Measurements from ENCODE around the gene PRAMEF15.
"Not testable (repeated sequence)": the region's sequence is repeated elsewhere in the genome, so short reads cannot be mapped to it uniquely, and the experiment has no call there.

Gene PRAMEF15

DNA sequence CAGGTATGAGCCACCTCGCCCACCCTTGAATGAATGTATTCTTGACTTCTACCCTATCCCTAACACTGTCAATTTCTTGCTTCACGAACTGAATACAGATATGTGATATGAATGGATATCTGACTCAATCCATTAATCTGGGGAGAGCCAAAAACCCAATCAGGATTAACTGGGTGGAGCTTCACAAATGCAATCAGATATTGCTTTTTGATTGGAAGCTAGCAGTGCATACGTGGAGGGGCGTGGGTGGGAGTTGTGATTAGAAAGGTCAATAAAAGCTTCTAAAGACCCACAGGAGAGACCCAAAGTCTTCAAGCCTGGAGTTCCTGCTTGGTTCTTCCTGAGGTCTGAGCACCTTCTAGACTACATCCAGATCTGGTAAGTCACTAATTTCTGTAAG is at the start of gene PRAMEF15:
PRAMEF15 (plus strand) TSS at position 301 of the 400 bp plus-strand sequence. CDS start 2,827 bp downstream, outside the sequence.
- not testable (repeated sequence) for H3K36me3 ChIP-seq (replicated peaks; ENCODE audit: insufficient read depth, low read length); H3K9me2 ChIP-seq (replicated peaks; ENCODE audit: insufficient read depth, low read length); H3K27me3 ChIP-seq (replicated peaks; ENCODE audit: insufficient read depth, low read length); H2AFZ ChIP-seq (ENCODE audit: low read length); H3K27ac ChIP-seq (ENCODE audit: low read length); H4K20me1 ChIP-seq (ENCODE audit: insufficient read depth, low read length); H3K9ac ChIP-seq (ENCODE audit: low read length); H3K79me2 ChIP-seq (ENCODE audit: low read length); H3K9me3 ChIP-seq (replicated peaks; ENCODE audit: insufficient read depth, low read length); DNase-seq; H3K4me3 ChIP-seq (ENCODE audit: low read length); H3K4me1 ChIP-seq (ENCODE audit: low read length); H3F3A ChIP-seq (ENCODE audit: insufficient read depth, low read length); H3K4me2 ChIP-seq (ENCODE audit: low read depth, low read length)

DNA sequence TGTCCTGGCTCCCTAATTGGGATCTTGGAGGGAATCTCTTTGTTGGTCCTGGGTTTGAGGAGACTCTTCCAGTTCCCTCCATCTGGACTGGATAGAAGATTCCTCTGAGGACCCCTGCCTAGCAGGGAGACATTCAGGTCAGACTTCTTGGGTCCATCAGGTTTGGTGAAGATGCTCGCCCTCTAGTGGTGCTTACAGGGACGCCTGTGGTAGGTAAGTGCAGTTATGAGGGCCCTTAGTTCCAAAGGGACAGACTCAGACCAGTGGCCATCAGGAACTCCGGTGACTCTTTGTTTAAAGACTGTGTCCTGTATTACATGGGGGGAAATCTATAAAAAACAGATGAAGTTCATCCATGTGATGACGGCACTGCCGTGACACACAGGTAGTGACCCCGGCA is 38.4 kb upstream of the PRAMEF15 start:
- not testable (repeated sequence) for H3K36me3 ChIP-seq (replicated peaks; ENCODE audit: insufficient read depth, low read length); H3K27me3 ChIP-seq (replicated peaks; ENCODE audit: insufficient read depth, low read length); H3K9me3 ChIP-seq (replicated peaks; ENCODE audit: insufficient read depth, low read length); H3K4me3 ChIP-seq (ENCODE audit: low read length); H3K4me2 ChIP-seq (ENCODE audit: low read depth, low read length); H4K20me1 ChIP-seq (ENCODE audit: insufficient read depth, low read length); H3F3A ChIP-seq (ENCODE audit: insufficient read depth, low read length); H3K4me1 ChIP-seq (ENCODE audit: low read length); DNase-seq; H3K9ac ChIP-seq (ENCODE audit: low read length); H2AFZ ChIP-seq (ENCODE audit: low read length); H3K27ac ChIP-seq (ENCODE audit: low read length); H3K79me2 ChIP-seq (ENCODE audit: low read length); H3K9me2 ChIP-seq (replicated peaks; ENCODE audit: insufficient read depth, low read length)

DNA sequence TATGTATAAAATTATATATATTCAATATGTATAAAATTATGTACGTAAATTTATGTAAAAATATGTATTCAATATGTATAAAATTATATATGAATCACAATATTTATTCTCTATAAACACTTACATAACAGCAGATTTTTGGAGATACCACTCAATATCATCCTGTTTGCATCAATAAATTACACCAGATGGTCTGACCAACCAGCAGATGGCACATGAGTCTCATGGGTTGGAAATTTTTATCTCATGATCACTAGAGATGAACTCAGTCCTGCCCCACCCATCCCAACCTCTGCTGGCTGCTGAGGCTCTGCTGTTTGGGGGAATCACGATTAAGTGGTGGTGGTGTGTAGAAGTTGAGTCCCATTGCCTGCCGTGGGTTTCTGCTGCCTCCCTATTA is 35.8 kb upstream of the PRAMEF15 start:
- not testable (repeated sequence) for H3K4me3 ChIP-seq (ENCODE audit: low read length); H3F3A ChIP-seq (ENCODE audit: insufficient read depth, low read length); H3K79me2 ChIP-seq (ENCODE audit: low read length); DNase-seq; H3K27ac ChIP-seq (ENCODE audit: low read length); H3K4me1 ChIP-seq (ENCODE audit: low read length); H3K36me3 ChIP-seq (replicated peaks; ENCODE audit: insufficient read depth, low read length); H3K9ac ChIP-seq (ENCODE audit: low read length); H4K20me1 ChIP-seq (ENCODE audit: insufficient read depth, low read length); H3K27me3 ChIP-seq (replicated peaks; ENCODE audit: insufficient read depth, low read length); H3K9me3 ChIP-seq (replicated peaks; ENCODE audit: insufficient read depth, low read length); H3K4me2 ChIP-seq (ENCODE audit: low read depth, low read length); H2AFZ ChIP-seq (ENCODE audit: low read length); H3K9me2 ChIP-seq (replicated peaks; ENCODE audit: insufficient read depth, low read length)

DNA sequence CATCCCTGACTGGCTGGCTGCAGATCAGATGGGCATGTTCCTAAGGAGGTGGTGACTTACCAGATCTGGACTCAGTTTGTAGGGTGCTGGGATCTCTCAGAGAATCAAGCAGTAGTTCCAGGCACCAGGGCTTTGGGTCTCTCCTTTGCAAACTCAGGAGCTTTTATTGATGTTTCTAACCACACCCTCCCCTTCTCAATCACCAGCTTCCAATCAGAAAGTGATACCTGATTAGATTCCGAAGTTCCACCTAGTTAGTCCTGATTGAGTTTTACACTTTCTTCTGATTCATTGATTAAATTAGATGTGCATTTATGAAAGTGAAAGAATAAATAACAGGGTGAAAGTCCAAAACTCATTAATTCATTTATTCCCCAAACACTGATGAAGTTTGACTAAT is 30.3 kb upstream of the PRAMEF15 start, which contains the start of gene PRAMEF8:
PRAMEF8 (minus strand) TSS at position 101 of the 400 bp plus-strand sequence. CDS start 1,046 bp downstream, outside the sequence.
- H3K4me3 ChIP-seq (ENCODE audit: low read length); H3K36me3 ChIP-seq (replicated peaks; ENCODE audit: insufficient read depth, low read length); H3K79me2 ChIP-seq (ENCODE audit: low read length); H2AFZ ChIP-seq (ENCODE audit: low read length); H3K27ac ChIP-seq (ENCODE audit: low read length); H3F3A ChIP-seq (ENCODE audit: insufficient read depth, low read length); H3K9me2 ChIP-seq (replicated peaks; ENCODE audit: insufficient read depth, low read length); H3K4me1 ChIP-seq (ENCODE audit: low read length); H3K27me3 ChIP-seq (replicated peaks; ENCODE audit: insufficient read depth, low read length); H3K9ac ChIP-seq (ENCODE audit: low read length); H3K4me2 ChIP-seq (ENCODE audit: low read depth, low read length); H4K20me1 ChIP-seq (ENCODE audit: insufficient read depth, low read length); DNase-seq; H3K9me3 ChIP-seq (replicated peaks; ENCODE audit: insufficient read depth, low read length): not testable (repeated sequence)

DNA sequence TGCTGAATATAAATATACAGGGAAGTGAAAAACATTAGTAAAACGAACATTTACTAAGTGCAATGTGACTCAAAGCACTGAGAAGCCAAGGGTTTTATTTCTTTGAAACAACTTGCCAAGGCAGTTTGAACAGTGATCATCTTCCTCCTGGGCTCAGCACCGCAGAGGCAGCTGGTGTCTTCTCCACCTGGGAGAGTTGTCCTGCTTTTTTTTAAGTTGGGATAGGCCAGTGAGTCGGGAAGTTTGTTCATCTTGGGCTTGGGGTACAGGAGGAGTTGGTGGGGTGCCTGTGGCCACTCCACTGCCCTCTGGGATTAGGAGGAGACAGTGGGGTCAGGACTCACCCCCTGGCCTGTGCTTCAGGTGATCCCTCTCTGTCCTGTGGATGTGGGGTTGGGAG is 26.4 kb upstream of the PRAMEF15 start:
- H3K36me3 ChIP-seq (replicated peaks; ENCODE audit: insufficient read depth, low read length); H3K79me2 ChIP-seq (ENCODE audit: low read length); H3K9ac ChIP-seq (ENCODE audit: low read length); H4K20me1 ChIP-seq (ENCODE audit: insufficient read depth, low read length); H3K9me2 ChIP-seq (replicated peaks; ENCODE audit: insufficient read depth, low read length); DNase-seq; H3K27me3 ChIP-seq (replicated peaks; ENCODE audit: insufficient read depth, low read length); H3K4me2 ChIP-seq (ENCODE audit: low read depth, low read length); H3F3A ChIP-seq (ENCODE audit: insufficient read depth, low read length); H3K4me1 ChIP-seq (ENCODE audit: low read length); H3K9me3 ChIP-seq (replicated peaks; ENCODE audit: insufficient read depth, low read length); H3K27ac ChIP-seq (ENCODE audit: low read length); H2AFZ ChIP-seq (ENCODE audit: low read length); H3K4me3 ChIP-seq (ENCODE audit: low read length): not testable (repeated sequence)

DNA sequence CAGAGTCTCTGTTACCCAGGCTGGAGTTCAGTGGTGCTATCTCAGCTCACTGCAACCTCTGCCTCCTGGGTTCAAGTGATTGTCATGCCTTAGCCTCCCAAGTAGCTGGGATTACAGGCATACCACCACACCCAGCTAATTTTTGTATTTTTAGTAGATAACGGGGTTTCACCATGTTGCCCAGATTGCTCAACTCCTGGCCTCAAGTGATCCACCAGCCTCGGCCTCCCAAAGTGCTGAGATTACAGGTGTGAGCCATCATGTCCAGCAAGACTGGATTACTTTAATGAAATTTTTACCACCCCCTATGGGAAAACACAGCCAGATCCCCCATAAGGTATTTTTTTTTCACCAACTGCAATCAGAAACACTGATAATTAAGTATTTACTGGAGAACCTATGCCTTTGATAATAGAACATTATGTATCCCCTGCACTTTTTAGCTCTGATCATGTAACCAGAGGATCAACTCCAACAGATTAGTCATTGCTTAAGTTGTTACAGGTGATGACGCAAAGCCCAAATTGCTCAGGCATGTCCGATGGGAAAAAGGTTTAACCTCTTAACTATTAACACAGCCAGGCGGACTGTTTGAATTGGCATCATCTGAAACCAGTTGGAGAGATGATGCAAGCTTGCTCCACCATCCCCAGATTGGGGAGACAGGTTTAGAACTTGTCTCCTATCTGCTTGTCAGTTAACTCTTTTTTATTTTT is 18.0 kb upstream of the PRAMEF15 start:
- H3K27me3 ChIP-seq (replicated peaks; ENCODE audit: insufficient read depth, low read length); H4K20me1 ChIP-seq (ENCODE audit: insufficient read depth, low read length); H3K36me3 ChIP-seq (replicated peaks; ENCODE audit: insufficient read depth, low read length); DNase-seq; H2AFZ ChIP-seq (ENCODE audit: low read length); H3F3A ChIP-seq (ENCODE audit: insufficient read depth, low read length); H3K27ac ChIP-seq (ENCODE audit: low read length); H3K4me3 ChIP-seq (ENCODE audit: low read length); H3K9me2 ChIP-seq (replicated peaks; ENCODE audit: insufficient read depth, low read length); H3K9me3 ChIP-seq (replicated peaks; ENCODE audit: insufficient read depth, low read length); H3K79me2 ChIP-seq (ENCODE audit: low read length); H3K4me1 ChIP-seq (ENCODE audit: low read length); H3K9ac ChIP-seq (ENCODE audit: low read length); H3K4me2 ChIP-seq (ENCODE audit: low read depth, low read length): not testable (repeated sequence)

DNA sequence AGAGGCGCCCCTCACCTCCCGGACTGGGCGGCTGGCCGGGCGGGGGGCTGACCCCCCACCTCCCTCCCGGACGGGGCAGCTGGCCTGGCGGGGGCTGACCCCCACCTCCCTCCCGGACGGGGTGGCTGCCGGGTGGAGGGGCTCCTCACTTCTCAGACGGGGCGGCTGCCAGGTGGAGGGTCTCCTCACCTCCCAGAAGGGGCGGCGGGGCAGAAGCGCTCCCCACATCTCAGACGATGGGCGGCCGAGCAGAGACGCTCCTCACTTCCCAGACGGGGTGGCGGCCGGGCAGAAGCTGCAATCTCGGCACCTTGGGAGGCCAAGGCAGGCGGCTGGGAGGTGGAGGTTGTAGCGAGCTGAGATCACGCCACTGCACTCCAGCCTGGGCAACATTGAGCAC is 16.7 kb upstream of the PRAMEF15 start:
- H3K79me2 ChIP-seq (ENCODE audit: low read length); H3K4me3 ChIP-seq (ENCODE audit: low read length); H3K27ac ChIP-seq (ENCODE audit: low read length); H3K4me2 ChIP-seq (ENCODE audit: low read depth, low read length); H3K9ac ChIP-seq (ENCODE audit: low read length); H3K9me3 ChIP-seq (replicated peaks; ENCODE audit: insufficient read depth, low read length); H3K36me3 ChIP-seq (replicated peaks; ENCODE audit: insufficient read depth, low read length); H3F3A ChIP-seq (ENCODE audit: insufficient read depth, low read length); H4K20me1 ChIP-seq (ENCODE audit: insufficient read depth, low read length); H3K4me1 ChIP-seq (ENCODE audit: low read length); H3K9me2 ChIP-seq (replicated peaks; ENCODE audit: insufficient read depth, low read length); H2AFZ ChIP-seq (ENCODE audit: low read length); H3K27me3 ChIP-seq (replicated peaks; ENCODE audit: insufficient read depth, low read length); DNase-seq: not testable (repeated sequence)

DNA sequence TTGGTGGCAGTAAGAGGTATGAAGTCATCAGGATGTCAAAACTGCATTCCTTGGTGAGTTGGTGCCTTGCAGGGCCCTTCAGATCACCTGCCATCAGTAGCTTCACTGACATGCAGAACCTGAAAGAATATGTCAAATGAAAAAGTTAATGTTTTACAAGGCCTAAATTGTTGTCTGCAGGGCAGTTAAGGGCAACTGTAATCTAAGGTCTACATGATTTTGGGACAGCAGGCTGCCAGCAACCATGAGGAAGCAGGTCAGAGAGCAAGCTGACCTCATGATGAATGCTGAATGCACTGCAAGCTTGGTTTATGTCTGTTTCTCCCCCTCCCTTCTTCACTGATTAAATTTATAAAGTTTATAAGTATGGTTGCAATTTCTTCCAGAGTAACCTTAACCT is 13.2 kb upstream of the PRAMEF15 start:
- not testable (repeated sequence) for H4K20me1 ChIP-seq (ENCODE audit: insufficient read depth, low read length); H3F3A ChIP-seq (ENCODE audit: insufficient read depth, low read length); H3K9ac ChIP-seq (ENCODE audit: low read length); H3K4me3 ChIP-seq (ENCODE audit: low read length); H3K4me1 ChIP-seq (ENCODE audit: low read length); H2AFZ ChIP-seq (ENCODE audit: low read length); H3K9me2 ChIP-seq (replicated peaks; ENCODE audit: insufficient read depth, low read length); H3K9me3 ChIP-seq (replicated peaks; ENCODE audit: insufficient read depth, low read length); H3K4me2 ChIP-seq (ENCODE audit: low read depth, low read length); H3K27ac ChIP-seq (ENCODE audit: low read length); DNase-seq; H3K36me3 ChIP-seq (replicated peaks; ENCODE audit: insufficient read depth, low read length); H3K27me3 ChIP-seq (replicated peaks; ENCODE audit: insufficient read depth, low read length); H3K79me2 ChIP-seq (ENCODE audit: low read length)
